Epithelial cell of umbilical artery (primary cell): ENCODE measurements around the gene KIF5A. TPM values are rescaled to one million over a fixed set of nuclear protein-coding genes. Genes with fewer than 3 reads are reported as not detected.

ENCODE experiments used
- total RNA-seq: library from RNA; depleted of rRNA; stranded (reverse); fragments of >200 nt; gene quantifications from 2 replicates; pipeline ENCODE4 v1.2.3, GENCODE V29; 2014

KIF5A gene
- under 0.01 TPM in 1 of 2 replicates, not detected in the other for total RNA-seq

DNA sequence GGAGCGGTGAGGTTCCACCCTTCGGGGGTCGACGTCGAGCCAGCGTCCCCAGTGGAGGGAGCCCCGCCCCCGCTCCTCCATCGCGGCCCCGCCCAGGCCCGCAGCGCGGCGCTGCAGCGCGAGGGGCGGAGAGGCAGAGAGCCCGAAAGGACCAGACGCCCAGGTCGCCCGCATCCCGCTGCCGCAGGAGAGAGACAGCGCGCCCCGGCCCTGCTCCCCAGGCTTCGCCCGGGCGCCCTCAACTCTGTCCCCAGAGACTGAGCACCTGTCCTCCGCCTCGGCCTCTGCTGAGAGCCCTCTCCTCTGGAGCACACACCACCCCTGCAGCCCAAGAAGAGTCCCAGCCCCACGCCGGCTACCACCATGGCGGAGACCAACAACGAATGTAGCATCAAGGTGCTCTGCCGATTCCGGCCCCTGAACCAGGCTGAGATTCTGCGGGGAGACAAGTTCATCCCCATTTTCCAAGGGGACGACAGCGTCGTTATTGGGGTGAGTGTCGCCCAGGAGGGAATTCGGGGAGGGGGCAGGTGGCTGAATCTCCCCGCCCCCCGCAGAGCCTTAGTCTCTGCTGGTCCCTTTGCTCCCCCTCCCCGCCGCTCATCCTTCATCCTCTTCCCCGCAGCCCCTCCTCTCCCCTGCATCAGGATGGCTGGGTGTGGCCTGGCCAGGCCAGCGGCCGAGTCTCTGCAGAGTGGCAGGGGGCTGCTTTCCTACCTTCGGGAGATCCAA, at the start of gene KIF5A:
KIF5A (plus strand) TSS at position 136 of the 732 bp plus-strand sequence; CDS start at position 364, 228 bp downstream.

DNA sequence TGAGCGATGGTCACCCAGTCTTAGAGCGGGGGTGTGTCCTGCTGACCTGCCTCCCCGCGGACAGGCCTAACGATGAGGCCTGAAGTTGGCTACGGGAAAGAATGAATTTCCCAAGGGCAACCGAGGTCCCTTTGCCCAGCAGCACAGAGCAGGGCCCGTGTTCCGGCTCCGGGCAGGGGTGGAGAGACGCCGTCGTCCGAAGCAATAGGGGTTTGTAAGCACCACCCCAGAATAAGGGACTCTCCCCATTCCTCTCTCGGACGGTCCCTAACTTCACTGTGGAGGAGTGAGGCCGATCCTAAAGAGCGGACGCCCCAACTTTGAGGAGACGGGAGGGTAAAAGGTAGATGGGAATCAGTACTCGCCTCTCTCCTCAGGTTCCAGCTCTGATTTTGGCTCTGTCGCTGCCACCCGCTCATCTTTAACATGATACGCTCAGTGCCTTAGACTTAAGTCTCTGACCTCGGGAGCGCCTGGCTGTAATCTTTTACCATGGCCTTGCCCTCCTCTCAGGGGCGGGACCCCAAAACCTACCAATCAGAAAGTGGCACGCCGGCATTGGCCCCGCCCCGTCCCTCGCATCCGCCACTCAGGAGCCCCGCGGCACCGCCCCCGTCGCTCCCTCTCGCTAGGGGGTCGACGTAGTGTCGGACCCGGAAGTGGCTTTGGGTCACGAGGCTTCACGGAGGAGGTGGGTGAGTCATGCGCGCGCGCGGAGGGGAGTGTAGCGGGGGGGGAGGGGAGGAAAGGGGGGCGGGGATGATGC, 29.6 kb upstream of the KIF5A start, which contains the start of gene DDIT3:
DDIT3 (minus strand) TSS at position 462 of the 766 bp plus-strand sequence. CDS start 3,108 bp downstream, outside the sequence.

DNA sequence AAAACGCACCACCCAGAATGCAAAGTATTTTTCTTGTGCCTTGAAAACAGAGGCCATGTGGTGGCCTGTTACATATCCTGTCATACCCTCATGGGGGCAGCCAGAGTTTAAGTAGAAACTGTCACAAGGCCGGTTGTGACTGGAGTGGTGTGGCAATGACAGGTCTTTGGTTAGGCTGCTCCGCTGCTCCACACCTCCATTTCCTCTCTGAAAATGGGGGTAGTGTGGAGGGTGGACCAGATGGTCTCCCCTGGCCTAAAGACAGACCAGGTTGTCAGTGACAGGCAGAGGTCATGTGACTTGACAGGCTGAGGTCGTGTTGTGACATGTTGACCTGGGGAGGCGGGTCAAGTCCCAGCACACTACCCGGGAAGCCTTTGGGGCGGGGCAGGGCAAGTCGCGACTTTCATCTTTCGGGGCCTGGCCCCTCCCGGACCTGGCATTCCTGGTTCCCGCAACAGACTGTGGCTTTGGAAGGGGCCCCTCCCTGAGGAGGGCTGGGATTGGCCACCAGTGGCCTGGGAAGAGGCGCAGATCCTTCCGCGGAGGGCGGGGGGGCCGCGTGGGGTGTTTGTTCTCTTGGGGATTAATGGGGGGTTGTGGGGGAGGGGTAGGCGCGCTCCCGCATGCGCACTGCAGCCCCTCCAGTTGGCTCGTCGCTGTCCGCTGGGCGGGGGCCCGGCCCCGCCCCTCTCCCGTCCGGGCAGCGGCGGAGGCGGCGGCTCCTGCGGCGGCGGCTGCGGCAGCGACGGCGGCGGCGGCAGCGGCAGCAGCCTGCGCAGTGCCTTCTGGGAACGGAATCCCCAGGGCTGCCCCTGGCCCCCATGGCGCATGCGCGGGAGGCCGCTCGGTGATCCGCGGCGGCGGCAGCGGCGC, 27.6 kb upstream of the KIF5A start, which contains the start of gene MBD6:
MBD6 (plus strand) TSS at position 814 of the 876 bp plus-strand sequence. CDS start 1,480 bp downstream, outside the sequence.

DNA sequence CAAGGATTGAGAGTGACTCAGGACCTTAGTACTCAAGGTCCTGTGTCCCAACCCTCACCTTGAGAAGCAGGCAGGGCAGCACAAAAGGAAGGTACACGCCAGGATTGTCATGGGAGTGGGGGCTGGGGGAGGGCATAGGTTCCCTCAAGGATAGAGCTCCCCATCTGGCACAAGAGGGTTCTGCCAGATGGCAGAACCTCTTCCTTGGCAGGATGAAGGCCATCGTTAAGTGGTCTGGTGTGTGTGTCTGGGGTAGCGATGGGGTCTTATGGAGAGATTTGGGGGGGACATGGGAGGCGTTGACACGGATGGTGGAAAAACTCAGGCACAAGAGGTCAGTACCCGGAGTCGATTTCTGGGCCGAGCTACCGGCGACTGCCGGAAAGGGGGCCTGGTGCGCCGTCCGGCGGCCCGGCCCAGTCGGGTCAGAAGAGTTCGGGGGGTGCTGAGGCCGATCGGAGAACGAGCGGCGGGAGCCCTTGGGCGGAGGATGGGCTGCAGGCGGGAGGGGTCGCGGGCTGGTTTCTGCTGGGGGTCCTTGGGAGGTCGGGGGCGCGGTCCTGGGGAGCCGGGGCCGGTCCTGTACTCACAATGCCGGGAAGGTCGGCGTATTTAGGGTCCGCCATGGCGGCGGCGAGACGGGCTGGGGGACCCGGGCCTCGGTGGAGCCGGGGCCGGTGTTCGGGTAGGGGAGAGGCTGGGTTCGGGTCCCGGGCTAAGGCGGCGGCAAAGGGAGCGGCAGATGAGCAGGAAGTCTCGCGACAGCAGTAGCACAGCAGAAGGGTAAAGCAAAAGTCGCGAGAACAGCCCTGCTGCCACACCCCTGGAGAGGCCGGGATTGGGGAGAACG, 3.2 kb upstream of the KIF5A start, which contains the start of gene DCTN2:
DCTN2 (minus strand) TSS at position 755 of the 850 bp plus-strand sequence; CDS start at position 626, 129 bp downstream.

DNA sequence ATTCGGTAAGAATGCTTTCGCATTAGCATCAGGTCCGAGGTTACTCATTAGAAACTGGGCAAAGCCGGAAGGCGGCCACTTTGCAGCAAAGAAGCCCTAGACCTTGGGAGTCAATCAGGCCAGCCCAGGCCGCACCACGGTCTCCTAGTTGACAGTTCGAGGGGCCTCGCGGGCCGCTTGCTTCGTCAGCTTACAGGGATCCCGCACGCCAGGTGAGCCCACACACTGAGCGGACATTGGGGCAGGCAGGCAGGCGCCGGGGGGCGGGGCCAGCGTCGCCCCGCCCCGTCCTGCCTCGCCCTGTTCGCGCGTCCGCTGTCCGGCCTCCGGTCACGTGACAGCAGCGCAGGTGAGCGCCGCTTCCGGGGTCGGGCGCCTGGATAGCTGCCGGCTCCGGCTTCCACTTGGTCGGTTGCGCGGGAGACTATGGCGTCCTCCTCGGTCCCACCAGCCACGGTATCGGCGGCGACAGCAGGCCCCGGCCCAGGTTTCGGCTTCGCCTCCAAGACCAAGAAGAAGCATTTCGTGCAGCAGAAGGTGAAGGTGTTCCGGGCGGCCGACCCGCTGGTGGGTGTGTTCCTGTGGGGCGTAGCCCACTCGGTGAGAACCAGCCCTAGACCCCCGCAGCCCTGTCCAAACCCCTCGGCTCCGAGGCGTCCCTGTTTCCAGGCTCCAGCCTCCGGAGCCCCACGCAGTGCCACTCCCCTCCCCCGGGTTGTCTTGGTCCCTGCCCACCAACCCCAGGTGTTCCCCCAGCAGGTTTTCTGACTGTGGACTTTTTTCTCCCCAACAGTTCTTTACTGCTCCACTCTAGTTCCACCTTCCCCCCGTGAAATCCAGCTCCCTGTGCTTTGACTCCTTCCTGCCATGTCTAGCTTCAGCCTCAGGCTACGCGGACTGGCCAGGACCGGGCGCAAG, 41.3 kb downstream of the KIF5A start, which contains the start of gene PIP4K2C:
PIP4K2C (plus strand) TSS at position 329 of the 918 bp plus-strand sequence; CDS start at position 427, 98 bp downstream.

DNA sequence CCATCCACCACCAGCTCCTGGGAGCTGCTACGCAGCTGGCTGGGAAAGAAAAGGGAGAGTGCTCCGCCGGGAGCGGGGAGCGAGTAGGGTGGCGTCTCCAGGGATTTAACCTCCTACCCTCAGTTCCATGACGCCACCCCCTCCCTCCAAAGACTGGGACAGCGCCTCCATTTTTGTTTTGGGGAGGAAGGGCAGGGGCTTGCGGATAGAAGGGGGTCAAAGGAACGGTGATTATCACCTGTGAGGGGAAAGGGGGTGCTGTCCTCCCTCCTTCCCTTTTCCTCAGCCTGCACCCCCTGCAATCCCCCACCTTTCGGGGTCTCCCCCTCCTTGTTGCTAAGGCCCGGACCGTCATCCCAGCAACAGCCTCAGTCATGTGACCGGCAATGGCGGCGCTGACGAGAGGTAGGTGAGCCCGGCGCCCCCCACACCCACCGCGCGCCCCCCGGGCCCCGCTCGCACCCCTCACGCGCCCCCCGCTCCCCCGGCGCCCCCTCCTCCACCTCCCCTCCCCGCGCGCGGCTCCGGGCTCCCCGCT, 54.7 kb downstream of the KIF5A start, which contains the start of gene DTX3:
DTX3 (plus strand) TSS at position 371 of the 538 bp plus-strand sequence. CDS start 1,694 bp downstream, outside the sequence.

DNA sequence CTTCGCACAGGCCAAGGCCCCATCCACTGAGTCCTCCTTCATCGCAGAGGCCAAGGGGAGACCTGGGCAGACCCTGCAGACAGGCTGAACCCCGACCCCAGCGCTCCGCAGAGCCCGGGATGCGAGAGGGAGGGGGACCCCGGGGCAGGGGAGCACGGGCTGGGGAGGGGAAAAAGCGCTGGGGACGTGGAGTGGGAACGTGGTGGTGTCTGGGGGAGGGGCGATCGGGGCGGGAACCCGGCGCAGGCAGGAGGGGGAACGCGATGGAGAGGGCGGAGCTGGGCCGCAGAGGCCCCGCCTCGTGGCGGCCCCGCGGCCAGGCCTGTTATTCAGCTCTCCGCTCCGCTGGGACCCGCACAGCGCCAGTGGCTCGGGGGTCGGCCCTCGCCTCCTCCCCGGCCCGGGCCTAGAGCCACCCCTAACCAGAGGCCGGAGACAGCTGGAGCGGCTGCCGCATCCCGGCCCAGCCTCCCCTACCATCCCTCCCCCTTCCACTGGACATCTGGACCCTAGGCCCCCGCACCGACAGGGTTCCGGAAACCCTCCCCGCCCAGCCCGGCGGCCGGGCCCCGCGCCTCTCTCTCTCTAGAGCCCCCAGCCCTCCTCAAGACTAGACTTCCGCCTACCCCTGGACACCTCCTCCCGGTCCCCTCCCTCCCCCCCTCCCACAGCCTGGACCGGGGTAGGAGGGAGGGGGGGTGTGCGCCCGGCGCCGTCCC, 61.4 kb downstream of the KIF5A start, which contains the start of gene ARHGEF25:
ARHGEF25 (plus strand) TSS at position 328 of the 719 bp plus-strand sequence. CDS start 460 bp downstream, outside the sequence.

DNA sequence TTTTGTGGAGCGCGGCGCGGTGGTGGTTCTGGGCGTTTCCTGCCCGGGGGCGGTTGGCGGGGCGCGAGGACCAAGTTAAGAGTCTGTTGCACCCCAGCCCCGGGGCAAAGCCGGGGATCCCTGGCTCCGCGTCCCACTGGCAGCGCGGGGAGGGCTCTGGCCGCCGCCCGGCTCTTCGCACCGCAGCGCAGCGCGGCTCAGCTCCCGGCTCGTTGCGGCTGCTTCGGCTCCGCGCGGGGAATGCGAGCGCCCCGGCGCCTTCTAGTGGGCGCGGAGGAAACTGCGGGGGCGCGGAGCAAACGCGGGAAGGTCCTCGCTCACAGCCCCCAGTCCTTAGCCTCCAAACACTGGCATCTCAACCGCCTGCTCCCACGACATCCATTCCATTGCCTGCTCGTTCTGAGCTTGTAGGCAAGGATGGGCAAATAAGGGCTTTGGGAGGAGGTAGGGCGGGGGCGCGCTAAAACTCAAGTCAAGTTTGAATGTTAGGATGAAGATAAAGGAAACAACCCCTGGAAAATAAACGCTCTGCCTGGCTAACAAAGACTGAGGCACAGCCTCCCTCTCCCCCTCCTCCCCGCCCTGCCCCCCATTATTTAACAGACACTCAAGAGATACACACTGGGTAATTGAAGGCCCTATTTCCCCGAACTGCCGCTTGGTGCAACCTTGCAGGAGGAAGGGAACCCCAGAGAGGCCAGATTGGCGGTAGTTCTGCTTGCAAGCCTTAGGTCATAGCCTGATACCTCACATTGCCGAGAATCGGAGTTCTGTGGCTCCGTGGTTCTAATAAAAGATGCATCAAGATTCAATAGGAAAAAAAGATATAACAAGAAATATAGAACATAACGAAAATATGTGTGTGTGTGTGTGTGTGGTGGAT, 83.4 kb downstream of the KIF5A start, which contains the start of gene B4GALNT1:
B4GALNT1 (minus strand) TSS at position 244 of the 883 bp plus-strand sequence. CDS start 1,069 bp downstream, outside the sequence.

Other genes starting within 250 kb of the KIF5A start
- gene R3HDM2, start 119.0 kb upstream of the KIF5A start, total RNA-seq: 4.9 and 5.3 TPM in 2 replicates
- not detected in 2 replicates for gene INHBC, start 115.3 kb upstream of the KIF5A start, total RNA-seq
- 0.15 TPM in 1 of 2 replicates, not detected in the other for gene INHBE, start 94.7 kb upstream of the KIF5A start, total RNA-seq
- not detected in 2 replicates for gene GLI1, start 90.3 kb upstream of the KIF5A start, total RNA-seq
- not detected in 2 replicates for gene ARHGAP9, start 70.2 kb upstream of the KIF5A start, total RNA-seq
- gene MARS1, start 62.0 kb upstream of the KIF5A start, total RNA-seq: 126 and 161 TPM in 2 replicates
- 7.5 and 11.2 TPM in 2 replicates for gene DDIT3, start 29.5 kb upstream of the KIF5A start, total RNA-seq
- 2.3 and 3.6 TPM in 2 replicates for gene MBD6, start 27.2 kb upstream of the KIF5A start, total RNA-seq
- gene DCTN2, start 2.9 kb upstream of the KIF5A start, total RNA-seq: 79.2 and 91.9 TPM in 2 replicates
- gene PIP4K2C, start 41.1 kb downstream of the KIF5A start, total RNA-seq: 5.5 and 17.3 TPM in 2 replicates
- 8.1 and 9.3 TPM in 2 replicates for gene DTX3, start 54.8 kb downstream of the KIF5A start, total RNA-seq
- gene ARHGEF25, start 61.4 kb downstream of the KIF5A start, total RNA-seq: 3.8 and 8.1 TPM in 2 replicates
- gene B4GALNT1, start 83.2 kb downstream of the KIF5A start, total RNA-seq: 0.65 TPM in 1 of 2 replicates, not detected in the other
- 222 and 327 TPM in 2 replicates for gene OS9, start 144.1 kb downstream of the KIF5A start, total RNA-seq
- under 0.01 and 0.15 TPM in 2 replicates for gene AGAP2, start 188.7 kb downstream of the KIF5A start, total RNA-seq
- 56.2 and 118 TPM in 2 replicates for gene TSPAN31, start 195.0 kb downstream of the KIF5A start, total RNA-seq
- gene CDK4, start 202.3 kb downstream of the KIF5A start, total RNA-seq: 166 and 201 TPM in 2 replicates
- 1.4 and 2.6 TPM in 2 replicates for gene MARCHF9, start 205.1 kb downstream of the KIF5A start, total RNA-seq
- 0.15 and 0.65 TPM in 2 replicates for gene CYP27B1, start 217.0 kb downstream of the KIF5A start, total RNA-seq
- gene METTL1, start 222.1 kb downstream of the KIF5A start, total RNA-seq: 4.5 and 5.0 TPM in 2 replicates
- gene EEF1AKMT3, start 222.6 kb downstream of the KIF5A start, total RNA-seq: 2.3 and 3.9 TPM in 2 replicates
- 20.8 and 30.7 TPM in 2 replicates for gene TSFM, start 232.7 kb downstream of the KIF5A start, total RNA-seq